Measurements from ENCODE around the gene TMEM202.

- TF ChIP-seq POLR2A (IDR thresholded peaks at IDR 0.05; ENCODE audit: insufficient read depth in 1 of 2, low read depth in 2 of 2, low read length in 2 of 2) (no peak), ZNF615 (CRISPR knock-in tag; IDR thresholded peaks at IDR 0.05; ENCODE audit: borderline replicate concordance) (no peak), JARID2 (CRISPR knock-in tag; IDR thresholded peaks at IDR 0.05; ENCODE audit: insufficient replicate concordance) (no peak), ZNF552 (CRISPR knock-in tag; IDR thresholded peaks at IDR 0.05; ENCODE audit: borderline replicate concordance) (no peak), ZNF235 (CRISPR knock-in tag; IDR thresholded peaks at IDR 0.05; ENCODE audit: borderline replicate concordance) (no peak), TSC22D2 (CRISPR knock-in tag; IDR thresholded peaks at IDR 0.05; ENCODE audit: borderline replicate concordance) (no peak), ZNF570 (CRISPR knock-in tag; IDR thresholded peaks at IDR 0.05; ENCODE audit: borderline replicate concordance) (no peak), ISL2 (CRISPR knock-in tag; IDR thresholded peaks at IDR 0.05) (no peak), ZNF3 (CRISPR knock-in tag; IDR thresholded peaks at IDR 0.05) (no peak), ZNF780A (CRISPR knock-in tag; IDR thresholded peaks at IDR 0.05) (no peak), RAD21 (CRISPR knock-in tag; IDR thresholded peaks at IDR 0.05) (no peak), CTCF (CRISPR knock-in tag; IDR thresholded peaks at IDR 0.05) (no peak)
- TF ChIP-seq, protein P1, sequence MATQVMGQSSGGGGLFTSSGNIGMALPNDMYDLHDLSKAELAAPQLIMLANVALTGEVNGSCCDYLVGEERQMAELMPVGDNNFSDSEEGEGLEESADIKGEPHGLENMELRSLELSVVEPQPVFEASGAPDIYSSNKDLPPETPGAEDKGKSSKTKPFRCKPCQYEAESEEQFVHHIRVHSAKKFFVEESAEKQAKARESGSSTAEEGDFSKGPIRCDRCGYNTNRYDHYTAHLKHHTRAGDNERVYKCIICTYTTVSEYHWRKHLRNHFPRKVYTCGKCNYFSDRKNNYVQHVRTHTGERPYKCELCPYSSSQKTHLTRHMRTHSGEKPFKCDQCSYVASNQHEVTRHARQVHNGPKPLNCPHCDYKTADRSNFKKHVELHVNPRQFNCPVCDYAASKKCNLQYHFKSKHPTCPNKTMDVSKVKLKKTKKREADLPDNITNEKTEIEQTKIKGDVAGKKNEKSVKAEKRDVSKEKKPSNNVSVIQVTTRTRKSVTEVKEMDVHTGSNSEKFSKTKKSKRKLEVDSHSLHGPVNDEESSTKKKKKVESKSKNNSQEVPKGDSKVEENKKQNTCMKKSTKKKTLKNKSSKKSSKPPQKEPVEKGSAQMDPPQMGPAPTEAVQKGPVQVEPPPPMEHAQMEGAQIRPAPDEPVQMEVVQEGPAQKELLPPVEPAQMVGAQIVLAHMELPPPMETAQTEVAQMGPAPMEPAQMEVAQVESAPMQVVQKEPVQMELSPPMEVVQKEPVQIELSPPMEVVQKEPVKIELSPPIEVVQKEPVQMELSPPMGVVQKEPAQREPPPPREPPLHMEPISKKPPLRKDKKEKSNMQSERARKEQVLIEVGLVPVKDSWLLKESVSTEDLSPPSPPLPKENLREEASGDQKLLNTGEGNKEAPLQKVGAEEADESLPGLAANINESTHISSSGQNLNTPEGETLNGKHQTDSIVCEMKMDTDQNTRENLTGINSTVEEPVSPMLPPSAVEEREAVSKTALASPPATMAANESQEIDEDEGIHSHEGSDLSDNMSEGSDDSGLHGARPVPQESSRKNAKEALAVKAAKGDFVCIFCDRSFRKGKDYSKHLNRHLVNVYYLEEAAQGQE (IDR thresholded peaks at IDR 0.05; ENCODE audit: borderline replicate concordance in 1 of 2, low read depth in 1 of 2, low read length in 2 of 2), result no peak
Observed at GRCh38 chr15:72404356-72404755, 6.3 kb downstream of the TMEM202 start.

Data from HepG2 (cell line).